Astrocyte (in vitro differentiated cells and primary cell): ENCODE data around the gene BANP. TPM values are rescaled to one million over a fixed set of nuclear protein-coding genes. Genes with fewer than 3 reads are reported as not detected.
"Not testable (repeated sequence)": the region's sequence is repeated elsewhere in the genome, so short reads cannot be mapped to it uniquely, and the experiment has no call there.

Experiments
- DNase-seq: peaks from one replicate; pipeline ENCODE4 v3.0.0-alpha.2; 2010; ENCODE audit warnings: low read depth
- FAIRE-seq: peaks from 2 replicates; lab custom pipeline; 2011; peaks lifted over from hg19 to GRCh38; lab: Jason Lieb, UNC
- H2AFZ ChIP-seq: 2 replicates; pipeline ENCODE4 v1.6.0; 2012; ENCODE audit warnings: low read depth, low read length, inconsistent platforms
- H3K27ac ChIP-seq: 2 replicates; pipeline ENCODE4 v1.5.1; 2011; ENCODE audit warnings: low read depth, low read length, inconsistent platforms
- H3K27me3 ChIP-seq: 2 replicates; pipeline ENCODE4 v1.6.0; 2011; ENCODE audit warnings: low read length, inconsistent platforms; ENCODE audit not compliant: insufficient read depth
- H3K36me3 ChIP-seq: 2 replicates; pipeline ENCODE4 v1.5.1; 2011; ENCODE audit warnings: low read length, inconsistent platforms; ENCODE audit not compliant: insufficient read depth
- H3K4me1 ChIP-seq: 2 replicates; pipeline ENCODE4 v1.5.1; 2011; ENCODE audit warnings: low read length, inconsistent platforms; ENCODE audit not compliant: insufficient read depth
- H3K4me2 ChIP-seq: 2 replicates; pipeline ENCODE4 v1.6.0; 2012; ENCODE audit warnings: low read length, inconsistent platforms
- H3K4me3 ChIP-seq: 2 replicates; pipeline ENCODE4 v1.5.1; 2011; ENCODE audit warnings: low read depth, mild to moderate bottlenecking, low read length, inconsistent platforms; ENCODE audit not compliant: insufficient read depth
- H3K79me2 ChIP-seq: 2 replicates; pipeline ENCODE4 v1.6.0; 2012; ENCODE audit warnings: mild to moderate bottlenecking, low read length, inconsistent platforms; ENCODE audit not compliant: insufficient read depth
- H3K9ac ChIP-seq: 2 replicates; pipeline ENCODE4 v1.6.0; 2012; ENCODE audit warnings: mild to moderate bottlenecking, low read length, inconsistent platforms
- H3K9me3 ChIP-seq: 2 replicates; pipeline ENCODE4 v1.5.1; 2012; ENCODE audit warnings: low read depth, mild to moderate bottlenecking, low read length, inconsistent platforms; ENCODE audit not compliant: insufficient read depth
- H4K20me1 ChIP-seq: 2 replicates; pipeline ENCODE4 v1.6.0; 2012; ENCODE audit warnings: low read length, inconsistent platforms; ENCODE audit not compliant: insufficient read depth
- H3K27ac Mint-ChIP-seq: one replicate; pipeline ENCODE4 v1.8.0; 2021; ENCODE audit warnings: mild to moderate bottlenecking, mixed read lengths; ENCODE audit not compliant: unreplicated experiment
- H3K27me3 Mint-ChIP-seq: one replicate; pipeline ENCODE4 v1.8.0; 2021; ENCODE audit warnings: low read depth, mixed read lengths; ENCODE audit not compliant: unreplicated experiment
- H3K36me3 Mint-ChIP-seq: one replicate; pipeline ENCODE4 v1.8.0; 2021; ENCODE audit warnings: low read depth, mixed read lengths; ENCODE audit not compliant: unreplicated experiment
- H3K4me1 Mint-ChIP-seq: one replicate; pipeline ENCODE4 v1.8.0; 2021; ENCODE audit warnings: low read depth, mixed read lengths; ENCODE audit not compliant: unreplicated experiment
- H3K4me3 Mint-ChIP-seq: one replicate; pipeline ENCODE4 v1.8.0; 2021; ENCODE audit warnings: mild to moderate bottlenecking, moderate library complexity, mixed read lengths; ENCODE audit not compliant: unreplicated experiment
- H3K9me3 Mint-ChIP-seq: one replicate; pipeline ENCODE4 v1.8.0; 2021; ENCODE audit warnings: mild to moderate bottlenecking, mixed read lengths; ENCODE audit not compliant: unreplicated experiment
- EZH2 ChIP-seq: IDR thresholded peaks from 2 replicates; pipeline ENCODE4 v1.6.1; 2012; ENCODE audit warnings: mild to moderate bottlenecking, low read length, inconsistent platforms; ENCODE audit not compliant: insufficient read depth
- total RNA-seq: library from RNA; stranded (reverse); gene quantifications from 2 replicates; pipeline ENCODE4 v1.2.1, GENCODE V29; 2021
- TF ChIP-seq, protein P1 (sequence below): IDR thresholded peaks from 2 replicates; pipeline ENCODE4 v1.5.1; 2011; ENCODE audit warnings: low read depth, mild to moderate bottlenecking, inconsistent platforms, low read length, moderate library complexity; ENCODE audit not compliant: insufficient read depth

Gene BANP
- total RNA-seq, 1 donor from 2014 or later = 28.9 TPM

- Histone ChIP-seq H3K36me3 (no peaks in the 10 kb centered on the region), H3K27ac (peak overlapping the region; percentile 38), H3K4me2 (peak overlapping the region; percentile 64), H3K9ac (peak overlapping the region; percentile 63), H3K4me3 (no peak overlapping the region), H3K27me3 (no peaks in the 10 kb centered on the region), H4K20me1 (peaks cover 23% of the 10 kb centered on the region), H3K9me3 (no peaks in the 10 kb centered on the region), H3K79me2 (no peaks in the 10 kb centered on the region), H2AFZ (no peak overlapping the region), H3K4me1 (peaks cover 22% of the 10 kb centered on the region)
- no peak for DNase-seq
- Mint-ChIP-seq H3K9me3 (no peaks in the 10 kb centered on the region), H3K27me3 (no peaks in the 10 kb centered on the region), H3K4me1 (peaks cover 20% of the 10 kb centered on the region), H3K36me3 (peaks cover 18% of the 10 kb centered on the region), H3K27ac (peak overlapping the region; percentile 34), H3K4me3 (no peak overlapping the region)
- no peak for TF ChIP-seq EZH2
- TF ChIP-seq, protein P1, sequence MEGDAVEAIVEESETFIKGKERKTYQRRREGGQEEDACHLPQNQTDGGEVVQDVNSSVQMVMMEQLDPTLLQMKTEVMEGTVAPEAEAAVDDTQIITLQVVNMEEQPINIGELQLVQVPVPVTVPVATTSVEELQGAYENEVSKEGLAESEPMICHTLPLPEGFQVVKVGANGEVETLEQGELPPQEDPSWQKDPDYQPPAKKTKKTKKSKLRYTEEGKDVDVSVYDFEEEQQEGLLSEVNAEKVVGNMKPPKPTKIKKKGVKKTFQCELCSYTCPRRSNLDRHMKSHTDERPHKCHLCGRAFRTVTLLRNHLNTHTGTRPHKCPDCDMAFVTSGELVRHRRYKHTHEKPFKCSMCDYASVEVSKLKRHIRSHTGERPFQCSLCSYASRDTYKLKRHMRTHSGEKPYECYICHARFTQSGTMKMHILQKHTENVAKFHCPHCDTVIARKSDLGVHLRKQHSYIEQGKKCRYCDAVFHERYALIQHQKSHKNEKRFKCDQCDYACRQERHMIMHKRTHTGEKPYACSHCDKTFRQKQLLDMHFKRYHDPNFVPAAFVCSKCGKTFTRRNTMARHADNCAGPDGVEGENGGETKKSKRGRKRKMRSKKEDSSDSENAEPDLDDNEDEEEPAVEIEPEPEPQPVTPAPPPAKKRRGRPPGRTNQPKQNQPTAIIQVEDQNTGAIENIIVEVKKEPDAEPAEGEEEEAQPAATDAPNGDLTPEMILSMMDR = no peak
- FAIRE-seq = no peak
These were observed 63.9 kb downstream of the BANP start for GRCh38 chr16:88014954-88015805.

DNA sequence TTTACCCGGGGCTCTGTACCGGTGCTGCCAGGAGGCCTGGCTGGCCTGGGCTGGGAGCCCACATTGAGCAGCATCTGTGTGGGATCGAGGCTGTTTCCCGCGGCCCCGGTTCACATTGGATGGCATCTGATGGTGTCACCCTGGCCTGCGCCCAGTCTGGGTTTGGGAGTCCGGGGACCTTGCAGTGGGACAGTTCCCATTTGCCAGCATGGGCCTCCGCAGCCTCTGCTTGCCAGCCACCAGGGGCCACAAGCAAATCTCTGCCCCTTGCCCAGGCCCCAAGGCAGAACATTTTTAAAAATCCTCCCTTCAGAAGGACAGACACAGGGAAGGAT lies 64.5 kb downstream of the BANP start:
- no peaks in the 10 kb centered on the region for H3K36me3 ChIP-seq
- H3K9ac ChIP-seq = no peak overlapping the region
- no peak for DNase-seq
- no peaks in the 10 kb centered on the region for H3K27me3 Mint-ChIP-seq
- no peak overlapping the region for H3K27ac ChIP-seq
- no peaks in the 10 kb centered on the region for H3K9me3 Mint-ChIP-seq
- FAIRE-seq = no peak
- H3K27ac Mint-ChIP-seq = no peak overlapping the region
- H3K4me2 ChIP-seq = no peak overlapping the region
- TF ChIP-seq, protein P1 = no peak
- no peak overlapping the region for H3K4me3 ChIP-seq
- H4K20me1 ChIP-seq = peaks cover 24% of the 10 kb centered on the region
- H2AFZ ChIP-seq = no peak overlapping the region
- H3K4me3 Mint-ChIP-seq = no peak overlapping the region
- peaks cover 22% of the 10 kb centered on the region for H3K4me1 ChIP-seq
- no peaks in the 10 kb centered on the region for H3K9me3 ChIP-seq
- no peaks in the 10 kb centered on the region for H3K79me2 ChIP-seq
- H3K4me1 Mint-ChIP-seq = peaks cover 19% of the 10 kb centered on the region
- H3K36me3 Mint-ChIP-seq = peaks cover 18% of the 10 kb centered on the region
- no peaks in the 10 kb centered on the region for H3K27me3 ChIP-seq

DNA sequence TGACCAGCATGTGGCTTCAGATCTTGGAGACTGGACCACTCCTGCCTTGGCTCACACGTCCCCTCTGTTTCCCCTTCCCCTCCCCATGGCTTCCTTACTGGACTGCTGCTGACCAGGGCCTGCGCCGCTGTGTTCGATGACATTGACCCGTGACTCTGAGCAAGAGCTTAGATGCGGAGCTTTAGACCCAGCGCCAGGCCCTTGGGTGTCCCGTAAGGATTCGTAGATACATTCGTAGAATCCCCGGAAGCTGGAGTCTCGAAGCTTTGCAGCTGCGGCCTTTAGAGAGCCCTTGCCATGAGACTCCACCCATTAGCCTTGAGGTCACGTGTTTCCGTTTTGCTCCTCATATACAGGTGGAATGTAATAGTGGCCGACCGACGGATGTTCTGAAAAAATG lies 65.2 kb downstream of the BANP start:
- H3K9ac ChIP-seq, DNase-seq, H3K36me3 ChIP-seq, H2AFZ ChIP-seq, H3K79me2 ChIP-seq, H3K4me3 ChIP-seq, H3K4me2 ChIP-seq, H3K9me3 Mint-ChIP-seq, H3K27me3 ChIP-seq, H3K4me3 Mint-ChIP-seq, FAIRE-seq, H3K27ac ChIP-seq, H3K27me3 Mint-ChIP-seq, H3K9me3 ChIP-seq: not testable (repeated sequence)
- peaks cover 17% of the 10 kb centered on the region for H3K4me1 Mint-ChIP-seq
- H3K27ac Mint-ChIP-seq = peak overlapping the region; percentile 26
- Histone ChIP-seq H4K20me1 (peaks cover 24% of the 10 kb centered on the region), H3K4me1 (peaks cover 22% of the 10 kb centered on the region)
- H3K36me3 Mint-ChIP-seq = peaks cover 15% of the 10 kb centered on the region
